NCI-H460 (cell line): ENCODE data around the gene CCNB1. TPM values are rescaled to one million over a fixed set of nuclear protein-coding genes. Genes with fewer than 3 reads are reported as not detected.

Source experiments
- small RNA-seq, 2 experiments: library from RNA; depleted of rRNA; stranded (forward); fragments of <200 nt; gene quantifications; one replicate each; pipeline ENCODE3, GENCODE V24; 2014
- total RNA-seq: library from RNA; depleted of rRNA; stranded (reverse); fragments of >200 nt; shearing (Covaris generic); gene quantifications from 2 replicates; pipeline ENCODE4 v1.2.3, GENCODE V29; 2014; rRNA removed

The CCNB1 gene
- total RNA-seq, 1 experiment from 2014 or later, result 189 TPM

Small RNAs within 50 kb of the gene (small RNA-seq; reads per million reads assigned to genes)
- 0 reads per million in 2 experiments for gene SNORA50D

Other genes with a start within 250 kb of the CCNB1 start
- 80.3 and 90.2 TPM in 2 replicates for gene SLC30A5, start 73.1 kb upstream of the CCNB1 start, total RNA-seq
- gene CENPH, start 22.4 kb downstream of the CCNB1 start, total RNA-seq, result 39.1 and 41.6 TPM in 2 replicates
- gene CDK7, start 67.7 kb downstream of the CCNB1 start, total RNA-seq, result 129 and 132 TPM in 2 replicates
- 8.0 and 11.4 TPM in 2 replicates for gene CCDC125, start 165.7 kb downstream of the CCNB1 start, total RNA-seq
- 73.3 and 75.9 TPM in 2 replicates for gene AK6, start 202.4 kb downstream of the CCNB1 start, total RNA-seq
- gene TAF9, start 202.4 kb downstream of the CCNB1 start, total RNA-seq, result 251 and 266 TPM in 2 replicates
- 25.8 and 34.6 TPM in 2 replicates for gene RAD17, start 202.7 kb downstream of the CCNB1 start, total RNA-seq
- 8.8 and 9.3 TPM in 2 replicates for gene MARVELD2, start 248.0 kb downstream of the CCNB1 start, total RNA-seq